Measurements from ENCODE around the gene KCND2. TPM values are rescaled to one million over a fixed set of nuclear protein-coding genes. Genes with fewer than 3 reads are reported as not detected.

KCND2 gene
- total RNA-seq, 4 donors from 2014 or later = 0.07 to 0.93 (median 0.30) TPM

GRCh38 chr7:120521761-120522737 is 249.1 kb downstream of the KCND2 start:
- DNase-seq (no peak), ATAC-seq (no peak)
- no peaks in the 10 kb centered on the region for H3K36me3 ChIP-seq
- no peaks in the 10 kb centered on the region for H3K9me3 ChIP-seq
- in situ Hi-C loops (cut with MboI; ENCODE audit: low sequenced_read_pairs in 4 of 4) (no loop called here), intact Hi-C loops (cut with DNase I; ENCODE audit: low total_unique reads) (no loop called here)
- no peak overlapping the region for H3K27ac ChIP-seq
- no peaks in the 10 kb centered on the region for H3K4me1 ChIP-seq
- H3K4me3 ChIP-seq = no peak overlapping the region
- TF ChIP-seq POLR2A (IDR thresholded peaks at IDR 0.05) = no peak
- H3K27me3 ChIP-seq = no peaks in the 10 kb centered on the region

GRCh38 chr7:120523985-120524384 is 251.0 kb downstream of the KCND2 start:
- Histone ChIP-seq H3K27me3 (no peaks in the 10 kb centered on the region), H3K9me3 (no peaks in the 10 kb centered on the region), H3K36me3 (no peaks in the 10 kb centered on the region), H3K4me1 (no peaks in the 10 kb centered on the region), H3K4me3 (no peak overlapping the region), H3K27ac (no peak overlapping the region)
- intact Hi-C loops (cut with DNase I; ENCODE audit: low total_unique reads) = no loop called here
- ATAC-seq (no peak), DNase-seq (no peak)
- in situ Hi-C loops (cut with MboI; ENCODE audit: low sequenced_read_pairs in 4 of 4) = no loop called here
- TF ChIP-seq CTCF (IDR thresholded peaks at IDR 0.05 in 4 of 5, conservative IDR thresholded peaks at IDR 0.05 in 1 of 5) (no peak), POLR2A (IDR thresholded peaks at IDR 0.05) (no peak)

- intact Hi-C loops (cut with DNase I; ENCODE audit: low total_unique reads) (no loop called here), in situ Hi-C loops (cut with MboI; ENCODE audit: low sequenced_read_pairs in 4 of 4) (no loop called here)
- no peak for DNase-seq
- no peaks in the 10 kb centered on the region for H3K36me3 ChIP-seq
- H3K27me3 ChIP-seq = no peaks in the 10 kb centered on the region
- no peak overlapping the region for H3K4me3 ChIP-seq
- no peaks in the 10 kb centered on the region for H3K9me3 ChIP-seq
- TF ChIP-seq CTCF (IDR thresholded peaks at IDR 0.05 in 4 of 5, conservative IDR thresholded peaks at IDR 0.05 in 1 of 5) (no peak), POLR2A (IDR thresholded peaks at IDR 0.05) (no peak)
- H3K27ac ChIP-seq = no peak overlapping the region
- ATAC-seq = no peak
- H3K4me1 ChIP-seq = no peaks in the 10 kb centered on the region
Measured at GRCh38 chr7:120526902-120527509, 254.0 kb downstream of the KCND2 start.

- H3K27ac ChIP-seq = no peak overlapping the region
- no peak for TF ChIP-seq CTCF (IDR thresholded peaks at IDR 0.05 in 4 of 5, conservative IDR thresholded peaks at IDR 0.05 in 1 of 5)
- TF ChIP-seq POLR2A (IDR thresholded peaks at IDR 0.05) = no peak
- H3K27me3 ChIP-seq = no peaks in the 10 kb centered on the region
- intact Hi-C loops (cut with DNase I; ENCODE audit: low total_unique reads) = no loop called here
- no peaks in the 10 kb centered on the region for H3K9me3 ChIP-seq
- H3K4me3 ChIP-seq = no peak overlapping the region
- DNase-seq (no peak), ATAC-seq (no peak)
- in situ Hi-C loops (cut with MboI; ENCODE audit: low sequenced_read_pairs in 4 of 4) = no loop called here
- no peaks in the 10 kb centered on the region for H3K4me1 ChIP-seq
- H3K36me3 ChIP-seq = no peaks in the 10 kb centered on the region
Measured at GRCh38 chr7:120529736-120530135, 256.8 kb downstream of the KCND2 start.

- no peaks in the 10 kb centered on the region for H3K9me3 ChIP-seq
- no peaks in the 10 kb centered on the region for H3K36me3 ChIP-seq
- ATAC-seq (no peak), DNase-seq (no peak)
- TF ChIP-seq CTCF (IDR thresholded peaks at IDR 0.05 in 4 of 5, conservative IDR thresholded peaks at IDR 0.05 in 1 of 5) (no peak), POLR2A (IDR thresholded peaks at IDR 0.05) (no peak)
- no peak overlapping the region for H3K27ac ChIP-seq
- no peaks in the 10 kb centered on the region for H3K27me3 ChIP-seq
- in situ Hi-C loops (cut with MboI; ENCODE audit: low sequenced_read_pairs in 4 of 4) = no loop called here
- no peaks in the 10 kb centered on the region for H3K4me1 ChIP-seq
- H3K4me3 ChIP-seq = no peak overlapping the region
- intact Hi-C loops (cut with DNase I; ENCODE audit: low total_unique reads) = no loop called here
Measured at GRCh38 chr7:120538335-120538734, 265.4 kb downstream of the KCND2 start.

Measured in gastrocnemius medialis (tissue), 4 donors.